Neutrophil (primary cell): ENCODE results near the gene PRKAA1.

Source experiments
- H3K27ac ChIP-seq: fragments of 200-600 bp; sonication (generic); 2 replicates; pipeline ENCODE4 v1.5.1; 2016; ENCODE audit warnings: mild to moderate bottlenecking, moderate library complexity
- H3K27me3 ChIP-seq: fragments of 200-600 bp; sonication (generic); 2 replicates; pipeline ENCODE4 v1.6.0; 2016; ENCODE audit warnings: mild to moderate bottlenecking
- H3K36me3 ChIP-seq: fragments of 200-600 bp; sonication (generic); 2 replicates; pipeline ENCODE4 v1.5.1; 2017
- H3K4me1 ChIP-seq, 2 experiments: fragments of 200-600 bp in 1 of 2; sonication (generic) in 1 of 2; 1 replicate in 1 of 2; 2 replicates in 1 of 2; pipeline versions ENCODE4 v1.5.1 to v1.6.1; 2013 to 2016; ENCODE audit warnings: low read depth in 1 of 2, low read length in 1 of 2, mild to moderate bottlenecking in 1 of 2, moderate library complexity in 1 of 2; ENCODE audit not compliant: control insufficient read depth in 1 of 2, insufficient read depth in 1 of 2
- H3K4me3 ChIP-seq, 2 experiments: fragments of 200-600 bp in 1 of 2; sonication (generic) in 1 of 2; 1 replicate in 1 of 2; 2 replicates in 1 of 2; pipeline ENCODE4 v1.5.1; 2013 to 2016; ENCODE audit warnings: low read depth in 1 of 2, low read length in 1 of 2, mild to moderate bottlenecking in 1 of 2, moderate library complexity in 1 of 2
- H3K9me3 ChIP-seq: fragments of 200-600 bp; sonication (generic); 2 replicates; pipeline ENCODE4 v1.5.1; 2016
- TF ChIP-seq, protein P1 (sequence below): fragments of 200-600 bp; sonication (generic); IDR thresholded peaks from 2 replicates; pipeline ENCODE4 v1.5.1; 2016; ENCODE audit warnings: antibody characterized with exemption

PRKAA1 gene

DNA sequence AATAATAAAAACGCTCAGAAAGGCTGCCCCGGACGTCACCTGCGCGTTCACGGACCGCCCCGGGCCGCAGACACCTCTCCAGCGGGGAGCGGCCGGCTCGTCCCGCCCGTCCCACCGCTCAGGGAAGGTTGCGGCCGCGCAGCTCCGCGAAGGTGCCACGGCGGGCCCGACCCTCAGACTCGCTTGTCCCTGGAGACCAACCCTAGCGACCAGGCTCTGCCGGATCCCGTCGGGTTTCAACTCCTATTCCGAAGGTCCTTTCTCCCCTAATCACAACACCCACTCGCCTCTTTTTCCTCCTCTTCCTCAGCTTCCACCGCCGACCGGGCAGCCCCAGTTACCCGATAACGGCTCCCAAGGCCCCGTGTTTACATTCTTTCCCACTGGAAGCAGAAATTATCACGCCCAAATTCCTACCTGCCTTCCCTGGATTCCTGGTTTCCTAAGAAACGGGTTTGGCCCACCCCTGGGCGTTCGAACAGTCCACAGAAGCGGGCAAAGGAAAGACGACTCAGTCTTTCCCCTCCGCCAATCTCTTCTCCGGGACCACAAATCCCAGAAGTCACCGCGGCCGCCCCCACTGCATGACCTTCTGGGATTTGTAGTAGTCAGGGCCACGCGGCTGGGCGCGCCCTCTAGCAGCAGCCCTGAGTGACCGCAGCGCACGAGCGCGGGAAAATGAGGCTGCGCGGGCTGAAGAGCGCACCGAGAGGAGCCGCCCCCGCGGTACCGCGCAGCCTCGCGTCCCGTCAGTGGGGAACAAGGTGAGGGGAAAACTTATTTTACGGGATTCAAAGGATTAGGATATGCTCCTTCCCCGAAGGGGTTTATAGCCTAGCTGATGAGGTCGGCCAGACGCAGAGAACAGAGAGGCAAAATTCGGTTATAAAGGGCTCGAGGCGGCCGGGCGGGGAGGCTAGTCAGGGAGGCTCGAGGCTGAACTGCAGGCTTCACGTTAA, 42.5 kb downstream of the PRKAA1 start, which contains the start of gene TTC33:
Gene TTC33 (minus strand): TSS at position 555 of the 959 bp plus-strand sequence. CDS start 8,943 bp downstream, outside the sequence.
- peaks cover 4% of the 10 kb centered on the region for H3K36me3 ChIP-seq
- H3K4me3 ChIP-seq, result peak within 1 kb of the TSS; percentile 78 to 99
- peak within 1 kb of the TSS; percentile 71 for H3K27ac ChIP-seq
- H3K9me3 ChIP-seq, result no peaks in the 10 kb centered on the region
- TF ChIP-seq, protein P1, sequence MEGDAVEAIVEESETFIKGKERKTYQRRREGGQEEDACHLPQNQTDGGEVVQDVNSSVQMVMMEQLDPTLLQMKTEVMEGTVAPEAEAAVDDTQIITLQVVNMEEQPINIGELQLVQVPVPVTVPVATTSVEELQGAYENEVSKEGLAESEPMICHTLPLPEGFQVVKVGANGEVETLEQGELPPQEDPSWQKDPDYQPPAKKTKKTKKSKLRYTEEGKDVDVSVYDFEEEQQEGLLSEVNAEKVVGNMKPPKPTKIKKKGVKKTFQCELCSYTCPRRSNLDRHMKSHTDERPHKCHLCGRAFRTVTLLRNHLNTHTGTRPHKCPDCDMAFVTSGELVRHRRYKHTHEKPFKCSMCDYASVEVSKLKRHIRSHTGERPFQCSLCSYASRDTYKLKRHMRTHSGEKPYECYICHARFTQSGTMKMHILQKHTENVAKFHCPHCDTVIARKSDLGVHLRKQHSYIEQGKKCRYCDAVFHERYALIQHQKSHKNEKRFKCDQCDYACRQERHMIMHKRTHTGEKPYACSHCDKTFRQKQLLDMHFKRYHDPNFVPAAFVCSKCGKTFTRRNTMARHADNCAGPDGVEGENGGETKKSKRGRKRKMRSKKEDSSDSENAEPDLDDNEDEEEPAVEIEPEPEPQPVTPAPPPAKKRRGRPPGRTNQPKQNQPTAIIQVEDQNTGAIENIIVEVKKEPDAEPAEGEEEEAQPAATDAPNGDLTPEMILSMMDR, result peak; percentile 73
- H3K27me3 ChIP-seq, result no peaks in the 10 kb centered on the region
- H3K4me1 ChIP-seq, result peaks cover 26 to 33% of the 10 kb centered on the region in 2 experiments

DNA sequence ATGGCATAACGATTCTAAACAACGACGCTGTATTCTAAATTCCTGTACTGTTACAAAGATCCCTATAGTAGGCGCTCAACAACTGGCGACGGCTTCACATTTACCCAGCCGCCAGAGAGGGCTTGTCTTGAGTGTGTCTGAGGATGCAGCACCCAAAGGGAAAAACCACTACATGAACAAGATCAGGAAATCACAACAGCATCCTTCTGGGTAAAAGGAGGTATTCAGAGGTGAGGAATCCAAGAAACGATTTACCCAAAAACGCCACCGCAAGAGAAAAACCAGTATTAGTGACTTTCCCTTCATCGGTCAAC, 43.1 kb downstream of the PRKAA1 start:
- Histone ChIP-seq H3K9me3 (no peaks in the 10 kb centered on the region), H3K27ac (peak overlapping the region; percentile 71), H3K36me3 (peaks cover 4% of the 10 kb centered on the region), H3K4me1 (peaks cover 26 to 33% of the 10 kb centered on the region in 2 experiments), H3K27me3 (no peaks in the 10 kb centered on the region), H3K4me3 (peak overlapping the region; percentile 78 to 99)
- TF ChIP-seq, protein P1, result peak; percentile 30

DNA sequence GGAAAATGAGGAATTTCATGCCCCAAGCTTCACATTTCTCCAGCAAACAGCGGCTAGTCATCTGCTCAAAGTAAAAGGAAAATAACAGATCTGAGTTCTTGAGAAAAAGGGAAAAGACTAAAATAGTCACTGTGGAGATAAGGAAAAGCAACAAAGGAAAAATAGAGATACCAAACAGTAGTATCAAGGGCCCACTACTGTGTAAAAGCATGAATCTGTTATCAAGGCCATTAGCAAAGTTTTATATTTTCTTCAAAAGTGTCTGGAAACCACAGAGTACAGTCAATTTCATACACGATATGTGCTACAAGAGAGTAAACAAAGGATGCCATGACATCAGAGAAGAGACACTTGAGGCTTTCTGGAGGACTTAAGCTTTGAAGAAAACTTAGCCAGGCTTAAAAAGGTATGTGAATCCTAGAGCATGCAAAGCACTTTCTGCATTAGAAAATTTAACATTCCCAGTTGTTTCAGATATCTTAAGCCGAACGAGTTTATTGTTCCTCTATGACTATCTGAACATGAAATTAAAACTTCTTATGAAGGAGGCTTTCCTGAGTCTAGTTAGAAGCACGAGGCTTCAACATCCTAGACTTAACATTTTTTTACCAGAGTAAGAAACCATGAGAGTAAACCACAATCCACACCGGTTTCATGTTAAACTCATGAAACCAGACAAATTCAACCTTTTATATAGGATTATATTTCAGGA, 43.6 kb downstream of the PRKAA1 start:
- Histone ChIP-seq H3K9me3 (no peaks in the 10 kb centered on the region), H3K27me3 (no peaks in the 10 kb centered on the region), H3K4me1 (peaks cover 26 to 33% of the 10 kb centered on the region in 2 experiments), H3K27ac (peak overlapping the region; percentile 71), H3K36me3 (peaks cover 4% of the 10 kb centered on the region), H3K4me3 (peak overlapping the region; percentile 78 to 99)
- TF ChIP-seq, protein P1, result no peak

DNA sequence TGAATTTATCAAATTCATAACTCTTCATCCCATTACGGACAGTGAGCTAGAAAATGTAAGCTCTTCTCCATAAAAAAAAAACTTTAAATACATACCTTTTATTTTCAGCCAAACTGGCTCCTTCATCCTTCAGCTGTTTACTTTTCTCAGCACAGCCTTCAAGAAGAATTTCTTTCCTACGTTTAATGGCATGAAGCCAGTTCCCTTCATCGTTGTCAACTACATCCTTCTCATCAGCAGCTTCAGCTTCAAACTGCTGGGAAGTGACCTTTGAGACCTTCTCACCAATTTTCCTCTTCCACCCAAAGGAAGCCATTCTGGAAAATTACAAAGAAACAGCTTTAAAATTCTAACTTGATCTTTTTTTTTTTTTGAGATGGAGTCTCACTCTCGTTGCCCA, 51.5 kb downstream of the PRKAA1 start:
- TF ChIP-seq, protein P1, result no peak
- peaks cover 14% of the 10 kb centered on the region for H3K36me3 ChIP-seq
- no peaks in the 10 kb centered on the region for H3K9me3 ChIP-seq
- no peak overlapping the region for H3K27ac ChIP-seq
- H3K27me3 ChIP-seq, result no peaks in the 10 kb centered on the region
- H3K4me1 ChIP-seq, result no peaks in the 10 kb centered on the region
- H3K4me3 ChIP-seq, result no peak overlapping the region

DNA sequence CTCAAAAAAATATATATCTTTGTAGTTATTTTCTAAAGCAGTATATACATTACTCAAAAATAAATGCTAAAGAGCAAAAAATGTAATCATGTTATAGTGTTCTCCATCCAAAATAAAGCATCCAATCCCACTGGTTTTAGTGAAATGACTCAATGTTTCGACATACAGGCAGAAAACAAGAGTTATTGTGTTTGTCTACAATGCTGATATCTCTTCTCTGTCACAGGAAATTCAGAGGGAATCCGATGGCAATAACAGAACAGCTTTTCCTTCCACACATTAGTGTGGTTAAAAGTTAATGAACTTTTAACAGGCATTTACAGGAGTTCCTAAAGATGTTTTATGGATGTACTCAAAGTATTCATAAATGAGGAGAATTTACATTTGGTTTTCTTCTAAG, 54.4 kb downstream of the PRKAA1 start:
- Histone ChIP-seq H3K4me3 (no peak overlapping the region), H3K4me1 (no peaks in the 10 kb centered on the region), H3K9me3 (no peaks in the 10 kb centered on the region), H3K27ac (no peak overlapping the region), H3K27me3 (no peaks in the 10 kb centered on the region), H3K36me3 (peaks cover 28% of the 10 kb centered on the region)
- TF ChIP-seq, protein P1, result no peak
